T-helper 2 cell treated with Interferon-gamma antibody and Interleukin-4, amounts not matched to agents 100 ng/mL and 5 ng/mL, for 36 hours (primary cell): ENCODE results near the gene PRR11. TPM values are rescaled to one million over a fixed set of nuclear protein-coding genes. Genes with fewer than 3 reads are reported as not detected.
"Not testable (repeated sequence)": the region's sequence is repeated elsewhere in the genome, so short reads cannot be mapped to it uniquely, and the experiment has no call there.

Source experiments
- intact Hi-C: fragments of 100-400 bp; cut with micrococcal nuclease; formaldehyde crosslinking; loops from one replicate; pipeline ENCODE4 v1.15.1; 2023
- total RNA-seq: library from RNA; stranded (reverse); gene quantifications from 2 replicates; pipeline ENCODE4 v1.2.3, GENCODE V29; 2022

The PRR11 gene
- total RNA-seq = 55.1 and 56.9 TPM in 2 replicates

GRCh38 chr17:59155439-59156177 lies at the start of gene PRR11:
Gene PRR11, plus strand, starts transcription at chr17:59155746. Its CDS starts 14,007 bp downstream, at chr17:59169753.
- intact Hi-C loops = loop anchor here (1.0 to 10.0 kb wide), 8 partner anchors 49 to 813 kb away; partner anchors contain the start of genes CLTC, DHX40, GDPD1 and SMG8

DNA sequence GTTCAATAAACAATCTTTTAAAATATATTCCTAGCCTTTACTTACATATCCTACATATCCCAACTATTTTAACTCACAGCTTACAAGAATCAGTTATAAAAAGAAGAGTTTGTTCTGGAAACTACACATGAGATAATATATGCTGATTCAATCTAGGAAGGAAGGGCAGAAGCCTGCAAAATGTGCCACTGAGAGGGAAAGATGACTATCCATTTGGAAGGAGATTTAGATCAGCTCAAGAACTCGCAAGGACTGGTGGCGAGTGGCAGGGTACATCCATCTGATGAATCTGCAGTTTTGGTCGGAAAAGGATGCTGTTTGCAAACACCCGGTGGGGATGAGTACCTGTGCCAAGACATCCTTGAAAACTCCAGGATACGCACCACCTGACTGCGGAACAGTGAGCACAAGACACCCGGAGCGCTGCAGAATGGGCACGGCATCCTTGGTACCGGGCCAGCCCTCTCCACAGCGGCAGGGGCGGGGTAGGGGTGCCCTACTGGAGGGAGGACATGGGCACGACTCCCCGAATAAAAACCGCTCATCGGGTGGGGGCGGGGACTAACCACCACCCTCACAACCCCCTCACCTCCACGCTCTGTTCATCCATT lies 49.6 kb upstream of the PRR11 start:
- intact Hi-C loops = loop anchor here (1.0 to 5.0 kb wide), 6 partner anchors 49 to 768 kb away; partner anchors contain the start of genes CLTC, GDPD1, PRR11 and SKA2

DNA sequence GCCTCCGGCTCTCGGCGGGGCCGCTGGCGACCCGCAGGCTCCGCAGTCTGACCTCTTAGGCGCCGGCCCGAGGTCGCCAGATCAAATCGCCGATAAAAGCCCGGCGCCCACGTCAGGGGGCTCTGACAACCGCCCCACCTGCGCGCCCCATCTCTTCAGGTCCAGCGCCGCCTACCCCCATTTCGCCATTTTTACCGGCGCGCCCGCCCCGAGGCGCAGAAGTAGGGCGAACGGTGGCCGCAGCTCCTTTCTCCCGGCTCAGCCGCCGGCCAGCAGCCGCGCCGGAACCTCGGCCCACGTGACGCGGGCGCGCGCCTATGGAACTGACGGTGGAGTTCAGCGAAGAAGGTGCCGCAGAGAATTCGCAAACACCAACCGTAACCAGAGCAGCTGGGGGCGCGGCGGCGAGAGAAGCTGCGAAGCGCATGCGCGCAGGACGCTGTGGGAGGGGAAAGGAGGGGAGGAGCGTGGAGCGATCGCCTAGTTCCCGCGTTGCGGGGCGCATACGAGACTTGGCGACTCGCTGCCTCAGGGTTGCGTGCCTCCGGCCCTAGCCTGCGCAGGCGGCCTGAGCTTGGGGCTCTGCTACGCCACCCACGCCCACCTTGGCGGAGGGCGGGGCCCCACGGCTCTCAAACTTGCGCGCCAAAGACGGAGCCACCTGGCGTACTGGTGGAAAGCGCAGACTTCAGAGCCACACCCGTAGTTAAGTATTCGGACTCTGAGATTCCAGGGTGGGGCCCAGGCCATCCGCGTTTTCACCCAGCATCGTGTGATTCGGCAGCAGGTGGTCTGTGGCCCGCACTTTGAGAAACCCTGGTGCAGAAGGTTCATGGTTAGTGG lies 48.9 kb upstream of the PRR11 start, which contains the start of gene TRIM37:
Gene TRIM37 (minus strand): TSS at position 418 of the 843 bp plus-strand sequence. CDS start 419 bp downstream, outside the sequence.
- intact Hi-C loops = loop anchor here (1.0 to 5.0 kb wide), 6 partner anchors 49 to 768 kb away; partner anchors contain the start of genes CLTC, GDPD1, PRR11 and SKA2

GRCh38 chr17:59107306-59107670 lies 48.3 kb upstream of the PRR11 start:
- intact Hi-C loops = loop anchor here (5.0 kb wide), 1 partner anchor 105 kb away; no protein-coding TSS in a partner anchor

GRCh38 chr17:59108400-59109102 lies 47.0 kb upstream of the PRR11 start:
- intact Hi-C loops = loop anchor here (5.0 kb wide), 1 partner anchor 106 kb away; no protein-coding TSS in a partner anchor

DNA sequence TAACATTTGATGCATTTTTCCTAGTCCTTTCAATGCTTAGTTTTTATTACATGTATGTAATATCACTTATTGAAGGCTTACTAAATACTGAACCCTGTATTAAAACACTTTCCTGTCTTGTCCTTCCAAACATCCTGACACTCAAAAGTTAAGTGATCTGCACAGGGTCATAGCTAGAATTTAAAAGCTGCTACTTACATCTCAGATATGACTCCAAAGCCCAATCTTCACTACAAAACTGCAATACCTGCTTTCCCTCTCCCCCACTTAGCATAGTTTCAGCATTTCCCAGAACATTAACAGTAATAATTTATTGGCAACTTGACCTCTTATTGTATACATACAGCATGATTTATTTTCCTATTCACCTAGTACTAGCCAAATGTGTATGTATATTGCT lies 44.6 kb upstream of the PRR11 start:
- intact Hi-C loops = no loop called here

DNA sequence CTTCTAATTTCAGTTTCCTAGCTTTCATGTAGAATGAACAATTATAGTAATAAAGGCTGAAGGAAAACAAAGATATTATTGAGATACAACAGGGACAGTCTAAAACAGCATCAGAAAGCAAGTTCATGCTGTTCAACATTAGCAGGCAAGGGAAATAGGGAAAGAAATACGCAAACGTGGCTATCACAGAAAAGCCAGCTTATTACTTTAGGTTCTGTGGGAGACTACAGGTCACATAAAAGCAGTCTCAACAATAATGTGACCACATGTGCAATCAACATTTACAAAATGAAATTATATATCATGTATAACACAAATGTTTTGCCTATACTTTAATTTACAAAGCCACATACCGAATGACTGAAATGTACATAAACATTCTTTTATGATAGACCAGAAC lies 44.0 kb upstream of the PRR11 start:
- intact Hi-C loops = no loop called here

GRCh38 chr17:59115474-59115873 lies 40.1 kb upstream of the PRR11 start:
- intact Hi-C loops = no loop called here

- intact Hi-C loops = no loop called here
These were observed 33.6 kb upstream of the PRR11 start for GRCh38 chr17:59121901-59122480.

DNA sequence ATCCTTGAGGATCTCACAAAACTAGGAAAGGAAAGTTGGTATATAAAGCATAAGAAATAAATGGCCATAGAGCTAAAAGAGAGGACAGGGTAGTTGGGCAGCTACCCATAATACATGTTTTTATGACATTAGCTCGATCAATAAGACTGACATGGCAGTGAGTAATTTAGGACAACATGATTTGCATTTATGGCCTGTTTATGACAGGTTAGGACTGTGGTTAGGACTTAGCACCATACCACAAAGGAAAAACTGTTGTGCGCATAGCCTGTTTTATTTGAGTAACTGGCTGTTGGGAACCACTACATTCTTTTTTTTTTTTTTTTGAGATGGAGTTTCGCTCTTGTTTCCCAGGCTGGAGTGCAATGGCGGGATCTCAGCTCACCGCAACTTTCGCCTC lies 30.9 kb upstream of the PRR11 start:
- intact Hi-C loops = no loop called here

- intact Hi-C loops = no loop called here
These were observed 28.6 kb upstream of the PRR11 start for GRCh38 chr17:59126809-59127417.

GRCh38 chr17:59129814-59130213 lies 25.7 kb upstream of the PRR11 start:
- intact Hi-C loops = no loop called here

GRCh38 chr17:59131131-59131530 lies 24.4 kb upstream of the PRR11 start:
- intact Hi-C loops = no loop called here

DNA sequence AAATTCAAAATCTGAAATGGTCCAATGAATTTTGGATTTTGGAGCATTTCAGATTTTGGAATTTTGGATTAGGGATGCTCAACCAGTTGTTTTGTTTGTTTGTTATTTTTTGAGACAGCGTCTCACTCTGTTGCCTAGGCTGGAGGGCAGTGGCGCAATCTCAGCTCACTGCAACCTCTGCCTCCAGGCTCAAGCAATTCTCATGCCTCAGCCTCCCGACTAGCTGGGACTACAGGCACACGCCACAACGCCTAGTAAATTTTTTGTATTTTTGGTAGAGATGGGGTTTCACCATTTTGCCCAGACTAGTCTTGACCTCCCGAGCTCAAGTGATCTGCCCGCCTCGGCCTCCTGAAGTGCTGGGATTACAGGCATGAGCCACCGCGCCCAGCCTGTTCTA lies 17.2 kb upstream of the PRR11 start:
- intact Hi-C loops = not testable (repeated sequence)

DNA sequence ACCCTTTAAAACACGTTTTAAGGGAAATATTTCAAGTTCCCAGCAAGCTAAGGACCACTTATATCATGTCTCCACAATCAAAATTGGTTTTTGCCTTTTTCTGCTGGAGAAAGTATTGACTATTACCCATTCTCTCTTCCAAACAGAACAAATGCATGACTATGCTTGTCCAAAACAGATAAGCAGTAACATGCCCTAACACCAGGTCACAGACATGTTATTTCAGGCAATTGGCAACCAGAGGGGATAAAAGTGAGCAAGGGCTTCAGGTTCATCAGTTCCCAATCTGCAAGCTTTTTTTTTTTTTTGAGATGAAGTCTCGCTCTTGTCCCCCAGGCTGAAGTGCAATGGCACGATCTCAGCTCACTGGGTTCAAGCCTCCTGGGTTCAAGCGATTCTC lies 15.6 kb upstream of the PRR11 start:
- intact Hi-C loops = no loop called here

- intact Hi-C loops = no loop called here
These were observed 13.7 kb upstream of the PRR11 start for GRCh38 chr17:59141860-59142259.

- intact Hi-C loops = no loop called here
These were observed 9.9 kb upstream of the PRR11 start for GRCh38 chr17:59145571-59146096.

- intact Hi-C loops = no loop called here
These were observed 6.5 kb upstream of the PRR11 start for GRCh38 chr17:59149051-59149450.

DNA sequence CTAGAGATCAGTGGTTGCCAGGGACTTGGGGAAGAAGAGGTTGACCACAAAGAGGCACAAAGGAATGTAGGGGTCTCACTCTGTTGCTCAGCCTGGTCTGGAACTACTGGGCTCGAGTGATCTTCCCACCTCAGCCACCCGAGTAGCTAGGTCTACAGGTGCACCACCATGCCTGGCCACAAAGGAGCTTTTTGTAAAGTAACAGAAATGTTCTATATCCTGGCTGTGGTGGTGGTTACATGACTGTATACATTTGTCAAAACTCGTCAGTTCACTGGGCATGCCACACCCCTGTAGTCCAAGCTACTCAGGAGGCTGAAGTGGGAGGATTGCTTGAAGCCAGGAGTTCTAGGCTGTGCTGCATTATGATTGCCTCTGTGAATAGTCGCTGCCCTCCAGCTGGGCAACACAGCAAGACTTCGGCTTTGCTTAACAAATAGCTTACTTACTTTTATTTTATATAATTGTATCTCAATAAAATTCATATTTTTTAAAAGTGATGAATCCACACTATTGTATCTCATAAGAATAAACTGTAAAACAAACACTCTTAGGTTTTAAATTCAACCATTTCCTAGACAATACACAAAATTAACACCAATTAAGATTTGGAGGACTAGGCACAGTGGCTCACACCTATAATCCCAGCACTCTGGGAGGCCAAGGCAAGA lies 5.6 kb upstream of the PRR11 start:
- intact Hi-C loops = loop anchor here (10.0 kb wide), 1 partner anchor 415 kb away; the partner anchor contains the start of gene DHX40
